Ascending aorta (tissue), 2 donors: ENCODE results near the gene CFAP97. TPM values are rescaled to one million over a fixed set of nuclear protein-coding genes. Genes with fewer than 3 reads are reported as not detected.

Source experiments
- DNase-seq, 2 donors: peaks; one replicate each; pipeline ENCODE4 v3.0.0-alpha.2; 2019; ENCODE audit warnings: low spot score in 2 of 2
- H3K27ac ChIP-seq, 2 donors: fragments of 200-600 bp; sonication (generic); one replicate each; pipeline ENCODE4 v1.5.1; 2016 to 2017; ENCODE audit warnings: mild to moderate bottlenecking in 1 of 2
- H3K27me3 ChIP-seq: fragments of 200-600 bp; sonication (generic); one replicate; pipeline ENCODE4 v1.5.1; 2017
- H3K36me3 ChIP-seq, 2 donors: fragments of 200-600 bp; sonication (generic); one replicate each; pipeline ENCODE4 v1.5.1; 2016
- H3K4me1 ChIP-seq, 2 donors: fragments of 200-600 bp; sonication (generic); one replicate each; pipeline ENCODE4 v1.5.1; 2016 to 2017; ENCODE audit warnings: mild to moderate bottlenecking in 1 of 2
- H3K4me3 ChIP-seq, 2 donors: fragments of 200-600 bp; sonication (generic); one replicate each; pipeline ENCODE4 v1.5.1; 2016 to 2017; ENCODE audit warnings: mild to moderate bottlenecking in 1 of 2
- H3K9me3 ChIP-seq, 2 donors: fragments of 200-600 bp; sonication (generic); one replicate each; pipeline ENCODE4 v1.5.1; 2016
- CTCF ChIP-seq, 3 experiments: fragments of 200-600 bp in 2 of 3; fragments of 450-650 bp in 1 of 3; sonication (generic) in 2 of 3; IDR thresholded peaks; one replicate each; pipeline ENCODE4 v1.5.1; 2016 to 2019; ENCODE audit warnings: antibody characterized with exemption in 3 of 3, mild to moderate bottlenecking in 1 of 3, moderate library complexity in 1 of 3
- intact Hi-C: fragments of 100-400 bp; cut with DNase I; formaldehyde crosslinking; loops from one replicate; pipeline ENCODE4 v1.15.1; 2023
- total RNA-seq: library from RNA; depleted of rRNA; stranded (reverse); fragments of >200 nt; gene quantifications from one replicate; pipeline ENCODE4 v1.1.0, GENCODE V29; 2016

CFAP97 gene
- total RNA-seq, 1 donor from 2014 or later, result 27.7 TPM

GRCh38 chr4:185237175-185237574 lies 33.4 kb upstream of the CFAP97 start:
- intact Hi-C loops, result no loop called here
- TF ChIP-seq CTCF (IDR thresholded peaks at IDR 0.05), result no peak

GRCh38 chr4:185235843-185236503 lies 32.2 kb upstream of the CFAP97 start:
- Histone ChIP-seq H3K36me3 (no peaks in the 10 kb centered on the region), H3K4me1 (peaks cover 0 to 23% of the 10 kb centered on the region in 2 donors), H3K4me3 (no peak overlapping the region), H3K27ac (no peak overlapping the region), H3K27me3 (no peaks in the 10 kb centered on the region), H3K9me3 (no peaks in the 10 kb centered on the region)
- intact Hi-C loops, result no loop called here
- no peak for TF ChIP-seq CTCF (IDR thresholded peaks at IDR 0.05)
- DNase-seq, result no peak

More at GRCh38 chr4:185237175-185237574, 33.4 kb upstream of the CFAP97 start:
- no peak for DNase-seq
- H3K36me3 ChIP-seq, result no peaks in the 10 kb centered on the region
- H3K27me3 ChIP-seq, result no peaks in the 10 kb centered on the region
- peak overlapping the region in 1 of 2 donors; percentile 3 for H3K27ac ChIP-seq
- H3K4me1 ChIP-seq, result peaks cover 0 to 23% of the 10 kb centered on the region in 2 donors
- H3K9me3 ChIP-seq, result no peaks in the 10 kb centered on the region
- H3K4me3 ChIP-seq, result peak overlapping the region in 1 of 2 donors; percentile 30

GRCh38 chr4:185235119-185235842 lies 31.5 kb upstream of the CFAP97 start:
- peaks cover 0 to 23% of the 10 kb centered on the region in 2 donors for H3K4me1 ChIP-seq
- no peak for TF ChIP-seq CTCF (IDR thresholded peaks at IDR 0.05)
- H3K4me3 ChIP-seq, result no peak overlapping the region
- H3K27me3 ChIP-seq, result no peaks in the 10 kb centered on the region
- no peak overlapping the region for H3K27ac ChIP-seq
- DNase-seq, result no peak
- no peaks in the 10 kb centered on the region for H3K36me3 ChIP-seq
- intact Hi-C loops, result no loop called here
- no peaks in the 10 kb centered on the region for H3K9me3 ChIP-seq

- TF ChIP-seq CTCF (IDR thresholded peaks at IDR 0.05), result no peak
- peaks cover 0 to 35% of the 10 kb centered on the region in 2 donors for H3K4me1 ChIP-seq
- H3K36me3 ChIP-seq, result no peaks in the 10 kb centered on the region
- peak overlapping the region in 1 of 2 donors; percentile 17 for H3K27ac ChIP-seq
- no peaks in the 10 kb centered on the region for H3K27me3 ChIP-seq
- H3K4me3 ChIP-seq, result no peak overlapping the region
- intact Hi-C loops, result no loop called here
- H3K9me3 ChIP-seq, result no peaks in the 10 kb centered on the region
- no peak for DNase-seq
These were observed 28.6 kb upstream of the CFAP97 start for GRCh38 chr4:185232370-185232769.

GRCh38 chr4:185229021-185229818 lies 25.4 kb upstream of the CFAP97 start:
- Histone ChIP-seq H3K9me3 (no peaks in the 10 kb centered on the region), H3K4me3 (no peak overlapping the region), H3K27ac (peak overlapping the region; percentile 62 to 71), H3K36me3 (no peaks in the 10 kb centered on the region), H3K4me1 (peaks cover 0 to 30% of the 10 kb centered on the region in 2 donors), H3K27me3 (no peaks in the 10 kb centered on the region)
- TF ChIP-seq CTCF (IDR thresholded peaks at IDR 0.05), result no peak
- DNase-seq, result no peak
- intact Hi-C loops, result no loop called here
